ENCODE measurements around the gene AVEN. TPM values are rescaled to one million over a fixed set of nuclear protein-coding genes. Genes with fewer than 3 reads are reported as not detected.

Gene AVEN
- total and polyA plus RNA-seq, 2 of the 8 experiments (the other 6 are each of a cell fraction or from before 2014, with no cell fraction given) = 5.5 to 17.0 TPM

GRCh38 chr15:34059946-34060345 is 20.9 kb upstream of the AVEN start:
- no peak overlapping the region for H4K91ac ChIP-seq (replicated peaks; ENCODE audit: insufficient read length, low read length)
- no peaks in the 10 kb centered on the region for H3K79me1 ChIP-seq (ENCODE audit: low read depth, low read length)
- H4K20me1 ChIP-seq (replicated peaks in 1 of 2; ENCODE audit: control insufficient read depth in 1 of 2, insufficient read depth in 2 of 2, low read length in 2 of 2) = no peaks in the 10 kb centered on the region
- ChIA-PET CTCF (ENCODE audit: partially characterized antibody) (interaction anchor here (1.8 to 2.7 kb wide), 3 partner anchors 17 to 200 kb away, joined by 5 to 13 read pairs (median 9); no protein-coding TSS in a partner anchor), POLR2A (ENCODE audit: partially characterized antibody) (no interaction called here)
- no peak overlapping the region for H2BK120ac ChIP-seq (replicated peaks; ENCODE audit: low read depth, low read length)
- no peaks in the 10 kb centered on the region for H3K4me1 ChIP-seq (replicated peaks in 1 of 4; ENCODE audit: control insufficient read depth in 3 of 4, insufficient read depth in 4 of 4, low read length in 3 of 4)
- no peak overlapping the region for H3K4me2 ChIP-seq (ENCODE audit: insufficient read depth in 1 of 2, low read depth in 2 of 2, low read length in 2 of 2)
- no peak for DNase-seq (ENCODE audit: low read depth in 1 of 2, low spot score in 2 of 2)
- no peak overlapping the region for H3K23ac ChIP-seq (ENCODE audit: insufficient read length)
- H3K9ac ChIP-seq (replicated peaks in 1 of 4; ENCODE audit: extremely low read depth in 1 of 4, low read depth in 3 of 4, low read length in 3 of 4) = no peak overlapping the region
- no peaks in the 10 kb centered on the region for H3K27me3 ChIP-seq (replicated peaks in 1 of 4; ENCODE audit: control insufficient read depth in 3 of 4, extremely low read depth in 1 of 4, insufficient read depth in 3 of 4, low read length in 3 of 4)
- no peak overlapping the region for H4K5ac ChIP-seq (ENCODE audit: insufficient read length, low read depth, low read length)
- H3K14ac ChIP-seq (ENCODE audit: insufficient read length) = no peak overlapping the region
- WGBS, 2 experiments (ENCODE audit: extremely low coverage in 1 of 2, insufficient coverage in 1 of 2, insufficient read length in 1 of 2, insufficient replicate concordance in 2 of 2, low coverage in 1 of 2, low lambda C conversion rate in 2 of 2, missing lambda C conversion rate in 1 of 2) = 85% methylated on average over 3 of the region's 3 CpGs; no CpG with 5 or more reads in 1 of the 2 experiments
- no peak overlapping the region for H2AFZ ChIP-seq (ENCODE audit: low read length)
- no peaks in the 10 kb centered on the region for H3K36me3 ChIP-seq (ENCODE audit: control insufficient read depth in 2 of 4, insufficient read depth in 4 of 4, low read length in 3 of 4)
- FAIRE-seq = no peak
- no peak overlapping the region for H3K56ac ChIP-seq (replicated peaks; ENCODE audit: insufficient read length, low read depth, low read length)
- H2BK12ac ChIP-seq (ENCODE audit: low read depth, low read length) = no peak overlapping the region
- H3K27ac ChIP-seq (ENCODE audit: low read depth, low read length) = no peak overlapping the region
- no peak overlapping the region for H2BK5ac ChIP-seq (ENCODE audit: low read depth, low read length)
- no peaks in the 10 kb centered on the region for H3K79me2 ChIP-seq (ENCODE audit: control insufficient read depth in 1 of 2, insufficient read depth in 2 of 2, low read length in 2 of 2)
- no peak overlapping the region for H2BK15ac ChIP-seq (ENCODE audit: low read length)
- TF ChIP-seq KDM4A (IDR thresholded peaks at IDR 0.05; ENCODE audit: low read depth, low read length, severe bottlenecking) (no peak), RFX5 (IDR thresholded peaks at IDR 0.05; ENCODE audit: borderline replicate concordance, low read depth, low read length) (no peak), GABPA (IDR thresholded peaks at IDR 0.05; ENCODE audit: borderline replicate concordance, insufficient read depth, low read length) (no peak), CREB1 (IDR thresholded peaks at IDR 0.05) (no peak), SP4 (IDR thresholded peaks at IDR 0.05; ENCODE audit: low read length) (no peak)
- no peak overlapping the region for H2BK20ac ChIP-seq (ENCODE audit: low read length)
- no peak overlapping the region for H4K8ac ChIP-seq (ENCODE audit: extremely low read depth, insufficient read depth, low read length)
- H3K18ac ChIP-seq (ENCODE audit: extremely low read depth, low read length) = no peak overlapping the region
- H2AK5ac ChIP-seq (ENCODE audit: low read depth, low read length) = no peak overlapping the region
- no peak overlapping the region for H3K4me3 ChIP-seq (ENCODE audit: extremely low read depth in 1 of 4, insufficient read depth in 2 of 4, low read depth in 3 of 4, low read length in 4 of 4)
- no peaks in the 10 kb centered on the region for H3K9me3 ChIP-seq (ENCODE audit: insufficient read depth in 2 of 2, low read depth in 1 of 2, low read length in 1 of 2)
- no peaks in the 10 kb centered on the region; the same call in 1 of the 2 replicates for H3K23me2 ChIP-seq (ENCODE audit: low read depth, low read length)
- no peak overlapping the region for H3K4ac ChIP-seq (replicated peaks; ENCODE audit: insufficient read length, low read depth, low read length)

Data from H1 (cell line).